ENCODE results near the gene ANKH. TPM values are rescaled to one million over a fixed set of nuclear protein-coding genes. Genes with fewer than 3 reads are reported as not detected.

The ANKH gene
- polyA plus RNA-seq, 1 donor from 2014 or later: 9.9 TPM

- H2AFZ ChIP-seq (ENCODE audit: low read depth, low read length): no peak overlapping the region
- peaks cover 6% of the 10 kb centered on the region for H3K9me3 ChIP-seq (ENCODE audit: low read length)
- TF ChIP-seq MXI1 (conservative IDR thresholded peaks at IDR 0.05; ENCODE audit: poor library complexity, severe bottlenecking): no peak
- no peak for TF ChIP-seq REST (IDR thresholded peaks at IDR 0.05; ENCODE audit: borderline replicate concordance)
- TF ChIP-seq POLR2AphosphoS5 (IDR thresholded peaks at IDR 0.05): no peak
- TF ChIP-seq EZH2 (IDR thresholded peaks at IDR 0.05; ENCODE audit: borderline replicate concordance, insufficient read depth, low read length, poor library complexity, severe bottlenecking): no peak
- no peak for TF ChIP-seq SMC3 (conservative IDR thresholded peaks at IDR 0.05; ENCODE audit: poor library complexity)
- no peak for TF ChIP-seq RAD21 (conservative IDR thresholded peaks at IDR 0.05)
- TF ChIP-seq CTCF (IDR thresholded peaks at IDR 0.05; ENCODE audit: poor library complexity, severe bottlenecking): no peak
- no peak for TF ChIP-seq TAF1 (IDR thresholded peaks at IDR 0.05; ENCODE audit: low read depth)
- TF ChIP-seq EP300 (conservative IDR thresholded peaks at IDR 0.05; ENCODE audit: poor library complexity, severe bottlenecking): no peak
- H3K36me3 ChIP-seq (ENCODE audit: insufficient read depth, low read length): no peaks in the 10 kb centered on the region
- H3K27ac ChIP-seq (ENCODE audit: low read length): no peak overlapping the region
- H3K79me2 ChIP-seq (replicated peaks; ENCODE audit: insufficient read depth, low read length): no peaks in the 10 kb centered on the region
- H3K9me2 ChIP-seq (ENCODE audit: insufficient read depth, low read length): no peaks in the 10 kb centered on the region
- H3K9ac ChIP-seq (ENCODE audit: low read length): no peak overlapping the region
- H3K4me3 ChIP-seq (ENCODE audit: low read length): no peak overlapping the region
- H3K27me3 ChIP-seq (ENCODE audit: insufficient read depth, low read depth, low read length): no peaks in the 10 kb centered on the region
- H4K20me1 ChIP-seq (ENCODE audit: insufficient read depth): no peaks in the 10 kb centered on the region
- no peak overlapping the region for H3K4me2 ChIP-seq (ENCODE audit: low read length)
- no peaks in the 10 kb centered on the region for H3F3A ChIP-seq (ENCODE audit: insufficient read depth, low read length, poor library complexity, severe bottlenecking)
These were observed 83.6 kb downstream of the ANKH start for GRCh38 chr5:14787801-14788579.

- Histone ChIP-seq H4K20me1 (ENCODE audit: insufficient read depth) (no peaks in the 10 kb centered on the region), H3K27me3 (ENCODE audit: insufficient read depth, low read depth, low read length) (no peaks in the 10 kb centered on the region), H3F3A (ENCODE audit: insufficient read depth, low read length, poor library complexity, severe bottlenecking) (no peaks in the 10 kb centered on the region), H3K4me2 (ENCODE audit: low read length) (no peak overlapping the region), H3K27ac (ENCODE audit: low read length) (no peak overlapping the region), H3K9me2 (ENCODE audit: insufficient read depth, low read length) (no peaks in the 10 kb centered on the region), H3K79me2 (replicated peaks; ENCODE audit: insufficient read depth, low read length) (no peaks in the 10 kb centered on the region), H3K9ac (ENCODE audit: low read length) (no peak overlapping the region), H3K4me3 (ENCODE audit: low read length) (no peak overlapping the region), H3K9me3 (ENCODE audit: low read length) (peaks cover 6% of the 10 kb centered on the region), H3K36me3 (ENCODE audit: insufficient read depth, low read length) (no peaks in the 10 kb centered on the region), H2AFZ (ENCODE audit: low read depth, low read length) (no peak overlapping the region)
- TF ChIP-seq EP300 (conservative IDR thresholded peaks at IDR 0.05; ENCODE audit: poor library complexity, severe bottlenecking): no peak
- TF ChIP-seq EZH2 (IDR thresholded peaks at IDR 0.05; ENCODE audit: borderline replicate concordance, insufficient read depth, low read length, poor library complexity, severe bottlenecking): no peak
- no peak for TF ChIP-seq REST (IDR thresholded peaks at IDR 0.05; ENCODE audit: borderline replicate concordance)
- no peak for TF ChIP-seq TAF1 (IDR thresholded peaks at IDR 0.05; ENCODE audit: low read depth)
- no peak for TF ChIP-seq POLR2AphosphoS5 (IDR thresholded peaks at IDR 0.05)
- TF ChIP-seq SMC3 (conservative IDR thresholded peaks at IDR 0.05; ENCODE audit: poor library complexity): no peak
- no peak for TF ChIP-seq MXI1 (conservative IDR thresholded peaks at IDR 0.05; ENCODE audit: poor library complexity, severe bottlenecking)
- no peak for TF ChIP-seq RAD21 (conservative IDR thresholded peaks at IDR 0.05)
- no peak for TF ChIP-seq CTCF (IDR thresholded peaks at IDR 0.05; ENCODE audit: poor library complexity, severe bottlenecking)
These were observed 87.9 kb downstream of the ANKH start for GRCh38 chr5:14783691-14784090.

Data from neural cell (in vitro differentiated cells).